Ovary (tissue), 3 donors: Measurements from ENCODE around the gene RAD52.

Experiments used
- EP300 ChIP-seq: sonication (generic); formaldehyde crosslinking; IDR thresholded peaks from one replicate; pipeline ENCODE4 v1.6.1; 2017; ENCODE audit warnings: antibody characterized with exemption
- POLR2A ChIP-seq: fragments of 450-650 bp; IDR thresholded peaks from one replicate; pipeline ENCODE4 v1.6.1; 2017; ENCODE audit warnings: antibody characterized with exemption, mild to moderate bottlenecking, moderate library complexity
- TF ChIP-seq, protein P1 (sequence below), 3 donors: fragments of 450-650 bp in 2 of 3; fragments of 200-600 bp in 1 of 3; IDR thresholded peaks; one replicate each; pipeline versions ENCODE4 v1.5.1 to v1.8.0; 2016 to 2022; ENCODE audit warnings: antibody characterized with exemption in 3 of 3, mild to moderate bottlenecking in 1 of 3
- donor health status: DM: no; HTN: no; CAD: no.

DNA sequence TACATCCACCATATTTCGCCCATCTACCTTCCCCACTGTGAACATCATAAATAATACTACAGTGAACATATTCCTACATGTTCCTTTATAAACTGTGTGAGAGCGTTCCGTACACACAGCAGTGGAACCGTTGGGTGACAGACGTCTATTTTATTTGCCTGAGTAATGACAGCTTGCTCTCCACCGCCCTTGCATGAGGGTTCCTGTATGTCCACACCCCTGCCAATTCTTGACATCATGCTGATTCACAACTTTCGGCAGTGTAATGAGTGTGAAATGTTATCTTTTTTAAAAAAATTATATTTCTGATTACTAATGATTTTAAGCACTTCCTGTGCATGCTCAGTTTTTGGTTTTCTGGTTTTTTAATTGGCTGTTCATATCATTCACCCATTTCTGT lies 4.3 kb upstream of the RAD52 start:
- TF ChIP-seq, protein P1, sequence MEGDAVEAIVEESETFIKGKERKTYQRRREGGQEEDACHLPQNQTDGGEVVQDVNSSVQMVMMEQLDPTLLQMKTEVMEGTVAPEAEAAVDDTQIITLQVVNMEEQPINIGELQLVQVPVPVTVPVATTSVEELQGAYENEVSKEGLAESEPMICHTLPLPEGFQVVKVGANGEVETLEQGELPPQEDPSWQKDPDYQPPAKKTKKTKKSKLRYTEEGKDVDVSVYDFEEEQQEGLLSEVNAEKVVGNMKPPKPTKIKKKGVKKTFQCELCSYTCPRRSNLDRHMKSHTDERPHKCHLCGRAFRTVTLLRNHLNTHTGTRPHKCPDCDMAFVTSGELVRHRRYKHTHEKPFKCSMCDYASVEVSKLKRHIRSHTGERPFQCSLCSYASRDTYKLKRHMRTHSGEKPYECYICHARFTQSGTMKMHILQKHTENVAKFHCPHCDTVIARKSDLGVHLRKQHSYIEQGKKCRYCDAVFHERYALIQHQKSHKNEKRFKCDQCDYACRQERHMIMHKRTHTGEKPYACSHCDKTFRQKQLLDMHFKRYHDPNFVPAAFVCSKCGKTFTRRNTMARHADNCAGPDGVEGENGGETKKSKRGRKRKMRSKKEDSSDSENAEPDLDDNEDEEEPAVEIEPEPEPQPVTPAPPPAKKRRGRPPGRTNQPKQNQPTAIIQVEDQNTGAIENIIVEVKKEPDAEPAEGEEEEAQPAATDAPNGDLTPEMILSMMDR (IDR thresholded peaks at IDR 0.05), result no peak
- no peak for TF ChIP-seq POLR2A
- no peak for TF ChIP-seq EP300
